CD4-positive, alpha-beta T cell treated with Interleukin-17A for 1 hour (primary cell): Measurements from ENCODE around the gene CLPTM1L.

Source experiments
- DNase-seq: peaks from one replicate; pipeline ENCODE4 v3.0.0-alpha.2; 2020

CLPTM1L gene, protein sequence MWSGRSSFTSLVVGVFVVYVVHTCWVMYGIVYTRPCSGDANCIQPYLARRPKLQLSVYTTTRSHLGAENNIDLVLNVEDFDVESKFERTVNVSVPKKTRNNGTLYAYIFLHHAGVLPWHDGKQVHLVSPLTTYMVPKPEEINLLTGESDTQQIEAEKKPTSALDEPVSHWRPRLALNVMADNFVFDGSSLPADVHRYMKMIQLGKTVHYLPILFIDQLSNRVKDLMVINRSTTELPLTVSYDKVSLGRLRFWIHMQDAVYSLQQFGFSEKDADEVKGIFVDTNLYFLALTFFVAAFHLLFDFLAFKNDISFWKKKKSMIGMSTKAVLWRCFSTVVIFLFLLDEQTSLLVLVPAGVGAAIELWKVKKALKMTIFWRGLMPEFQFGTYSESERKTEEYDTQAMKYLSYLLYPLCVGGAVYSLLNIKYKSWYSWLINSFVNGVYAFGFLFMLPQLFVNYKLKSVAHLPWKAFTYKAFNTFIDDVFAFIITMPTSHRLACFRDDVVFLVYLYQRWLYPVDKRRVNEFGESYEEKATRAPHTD

DNA sequence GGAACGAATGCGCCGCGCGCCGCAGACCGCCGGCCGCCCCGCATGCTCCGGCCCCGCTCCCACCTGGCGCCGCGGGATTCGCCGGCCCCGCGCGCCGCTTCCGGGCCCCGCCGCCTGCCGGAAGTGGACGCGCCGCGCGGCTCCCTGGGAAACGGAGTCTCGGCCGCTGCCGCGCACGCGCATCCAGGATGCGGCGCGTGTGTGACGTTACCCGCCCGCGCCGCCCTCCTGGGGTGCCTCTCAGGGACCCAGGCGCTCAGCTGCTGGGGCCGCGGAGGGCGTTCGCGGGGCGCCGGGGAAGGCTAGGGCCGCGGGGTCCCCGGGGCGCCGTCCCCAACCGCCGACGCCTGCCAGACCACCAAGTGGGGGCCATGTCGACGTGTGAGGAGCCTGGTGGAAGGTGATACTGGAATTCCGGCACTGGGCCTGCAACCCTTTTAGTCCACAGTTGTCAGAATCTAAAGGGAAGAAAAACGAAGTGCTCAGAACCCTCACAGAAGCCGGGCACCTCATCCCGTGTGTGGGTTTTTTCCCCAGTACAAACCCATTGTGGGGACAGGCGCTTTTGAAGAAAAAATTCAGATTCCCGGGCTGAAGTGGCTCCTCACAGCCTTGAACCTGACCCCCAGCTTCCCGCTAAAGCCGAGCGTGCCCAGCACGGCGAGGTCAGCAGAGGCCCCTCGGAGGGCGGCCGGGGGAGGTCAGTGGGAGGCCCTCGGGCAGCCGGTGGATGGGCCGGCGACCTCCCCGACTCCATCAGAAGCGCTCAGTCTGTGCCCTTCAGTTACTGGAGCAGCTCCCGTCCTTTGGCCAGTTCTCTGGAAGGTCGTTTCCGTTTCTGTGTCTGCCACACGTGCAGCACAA, at the start of gene CLPTM1L:
TSS of gene CLPTM1L (minus strand) at position 125 of the 864 bp plus-strand sequence. CDS start 258 bp downstream, outside the sequence.
- DNase-seq: peak; percentile 88

DNA sequence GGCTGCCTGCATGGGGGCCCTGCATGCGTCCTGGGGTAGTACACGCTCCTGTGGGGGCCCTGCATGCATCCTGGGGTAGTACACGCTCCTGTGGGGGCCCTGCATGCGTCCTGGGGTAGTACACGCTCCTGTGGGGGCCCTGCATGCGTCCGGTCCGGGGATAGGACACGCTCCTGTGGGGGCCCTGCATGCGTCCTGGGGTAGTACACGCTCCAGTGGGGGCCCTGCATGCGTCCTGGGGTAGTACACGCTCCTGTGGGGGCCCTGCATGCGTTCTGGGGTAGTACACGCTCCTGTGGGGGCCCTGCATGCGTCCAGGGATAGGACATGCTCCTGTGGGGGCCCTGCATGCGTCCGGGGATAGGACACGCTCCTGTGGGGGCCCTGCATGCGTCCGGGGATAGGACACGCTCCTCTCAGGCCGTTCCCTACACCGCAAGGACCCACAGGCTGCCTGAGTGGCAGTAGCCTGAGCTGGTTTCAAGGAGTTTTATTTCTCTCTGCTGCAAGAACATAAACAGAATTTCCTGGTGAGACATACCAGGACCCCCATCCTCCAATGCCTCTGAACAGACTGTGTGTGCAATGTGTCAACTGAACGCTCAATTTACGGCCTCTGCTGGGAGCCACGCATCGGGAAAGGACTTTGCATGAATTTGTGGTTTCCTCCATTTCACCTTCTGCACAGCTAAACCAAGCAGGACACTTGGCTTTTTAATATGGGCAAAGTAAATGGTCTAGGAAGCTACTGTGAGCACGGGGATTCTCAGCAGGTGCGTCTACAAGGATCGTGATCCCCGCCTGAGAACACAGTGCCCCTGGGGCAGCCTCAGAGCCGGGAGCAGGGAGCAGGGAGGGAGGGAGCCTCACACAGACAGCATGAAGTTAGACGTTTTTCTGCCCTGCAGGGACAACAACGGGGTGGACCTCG, 48.9 kb upstream of the CLPTM1L start:
- DNase-seq: no peak

DNA sequence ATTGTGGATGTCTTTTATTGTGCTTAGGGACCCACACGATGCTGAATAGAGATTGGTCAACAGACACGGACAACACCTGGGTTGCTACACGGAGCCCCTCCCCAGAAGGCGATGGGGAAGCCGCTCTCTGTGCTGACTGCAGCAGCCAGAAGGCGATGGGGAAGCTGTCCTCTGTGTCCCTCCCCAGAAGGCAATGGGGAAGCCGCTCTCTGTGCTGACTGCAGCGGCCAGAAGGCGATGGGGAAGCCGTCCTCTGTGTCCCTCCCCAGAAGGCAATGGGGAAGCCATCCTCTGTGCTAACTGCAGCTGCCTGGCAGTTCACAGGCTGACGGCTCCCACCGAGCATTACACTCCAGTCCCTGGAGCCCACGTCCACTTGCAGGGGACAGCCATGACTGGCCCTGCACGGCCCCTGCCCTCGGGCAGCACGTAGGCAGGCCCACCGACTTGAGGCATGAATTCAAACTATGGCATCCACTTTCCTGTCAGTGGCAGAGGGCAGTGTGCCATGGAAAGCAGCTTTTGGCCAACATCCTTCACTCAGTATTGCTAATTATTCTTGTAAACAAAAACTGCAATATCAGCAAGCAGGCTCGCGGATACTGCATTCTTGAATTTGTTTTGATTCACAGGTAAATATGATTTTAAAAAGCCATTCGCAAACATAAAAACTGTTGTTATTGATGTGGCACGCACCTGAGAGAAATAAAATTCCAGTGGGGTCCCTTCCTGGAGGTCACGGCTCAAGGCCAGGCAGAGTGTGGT, 48.1 kb upstream of the CLPTM1L start:
- DNase-seq: no peak

DNA sequence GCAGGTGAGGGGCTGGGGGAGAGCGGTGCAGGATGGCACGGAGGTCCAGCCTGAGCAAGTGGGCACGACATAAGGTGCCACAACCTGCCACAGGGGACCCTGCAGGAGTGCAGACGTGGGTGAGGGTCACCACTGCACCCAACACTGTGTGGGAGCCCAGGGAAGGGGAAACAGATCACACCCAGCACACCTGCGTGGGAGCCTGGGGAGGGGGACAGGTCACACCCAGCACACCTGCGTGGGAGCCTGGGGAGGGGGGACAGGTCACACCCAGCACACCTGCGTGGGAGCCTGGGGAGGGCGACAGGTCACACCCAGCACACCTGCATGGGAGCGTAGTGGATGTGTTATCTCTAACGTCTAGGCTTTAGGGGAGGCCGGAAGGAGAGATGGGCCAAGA, 47.4 kb upstream of the CLPTM1L start:
- DNase-seq: no peak

DNA sequence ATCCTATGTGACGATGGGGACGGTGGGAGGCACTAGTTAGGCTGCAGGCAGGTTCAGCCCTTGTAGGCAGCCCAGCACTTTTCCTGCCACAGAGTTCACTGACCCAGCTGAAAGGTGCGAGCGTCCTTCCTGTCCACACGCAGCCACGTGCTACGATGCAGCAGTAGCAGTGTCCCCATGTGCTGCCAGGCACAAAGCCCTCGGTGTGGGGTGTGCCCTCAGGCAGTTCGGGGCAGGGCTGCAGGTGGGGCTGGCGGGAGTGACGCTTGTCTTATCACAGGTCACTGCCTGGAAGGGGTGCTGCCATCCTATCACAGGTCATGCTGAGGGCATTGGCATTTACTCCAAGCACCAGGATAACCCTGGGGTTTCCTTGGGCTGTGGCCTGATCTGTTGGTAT, 46.8 kb upstream of the CLPTM1L start:
- DNase-seq: no peak

DNA sequence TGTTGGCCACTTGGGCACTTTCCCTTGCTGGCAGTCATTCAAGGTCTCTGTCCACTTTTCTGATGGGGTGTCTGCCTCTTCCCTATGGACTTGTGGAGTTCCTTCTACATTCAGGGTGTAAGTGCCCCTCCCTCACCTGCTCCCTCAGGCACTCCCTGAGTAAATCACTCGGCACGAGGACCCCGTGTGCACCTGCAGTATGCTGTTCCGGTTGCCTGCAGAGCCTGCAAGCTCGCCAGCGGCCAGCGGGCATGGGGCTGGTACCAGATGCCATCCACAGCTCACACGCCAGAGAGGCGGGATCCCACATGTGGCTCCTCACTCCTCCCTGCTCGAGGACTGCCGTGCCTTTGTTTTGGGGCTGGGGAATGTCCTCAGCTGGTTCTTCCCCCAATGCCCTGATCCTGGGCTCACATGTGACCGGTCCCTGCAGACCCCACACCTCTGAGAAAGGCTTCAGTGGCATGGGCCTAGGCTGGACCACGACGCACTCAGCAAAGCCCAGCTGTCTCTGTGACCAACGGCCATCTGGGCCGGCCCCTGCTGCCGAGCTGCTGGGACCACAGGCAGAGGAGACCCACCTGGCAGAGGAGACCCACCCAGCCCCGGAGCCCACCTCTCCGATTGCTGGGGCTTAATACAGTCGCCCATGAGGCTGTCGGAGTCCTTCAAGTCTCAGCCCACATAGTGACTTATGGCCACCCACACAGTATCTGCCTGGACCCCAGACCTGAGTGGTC, 46.1 kb upstream of the CLPTM1L start:
- DNase-seq: no peak

DNA sequence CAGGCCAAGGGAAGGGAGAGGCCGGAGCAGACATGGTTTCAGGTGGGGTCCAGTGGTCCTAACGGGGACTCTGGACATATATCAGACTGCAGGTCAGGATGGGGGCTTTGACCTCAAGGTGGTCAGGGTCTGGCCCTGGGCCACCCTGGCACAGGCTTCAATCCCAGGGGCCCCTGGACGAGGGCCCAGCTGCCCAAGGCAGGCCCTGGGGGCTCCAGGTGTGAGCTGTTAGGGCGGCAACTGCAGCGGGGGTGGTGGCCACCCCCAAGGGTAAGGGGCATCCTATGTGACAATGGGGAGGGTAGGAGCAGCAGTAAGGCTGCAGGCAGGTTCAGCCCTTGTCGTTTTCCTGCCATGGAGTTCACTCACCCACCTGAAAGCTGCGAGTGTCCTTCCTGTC, 45.4 kb upstream of the CLPTM1L start:
- DNase-seq: no peak

DNA sequence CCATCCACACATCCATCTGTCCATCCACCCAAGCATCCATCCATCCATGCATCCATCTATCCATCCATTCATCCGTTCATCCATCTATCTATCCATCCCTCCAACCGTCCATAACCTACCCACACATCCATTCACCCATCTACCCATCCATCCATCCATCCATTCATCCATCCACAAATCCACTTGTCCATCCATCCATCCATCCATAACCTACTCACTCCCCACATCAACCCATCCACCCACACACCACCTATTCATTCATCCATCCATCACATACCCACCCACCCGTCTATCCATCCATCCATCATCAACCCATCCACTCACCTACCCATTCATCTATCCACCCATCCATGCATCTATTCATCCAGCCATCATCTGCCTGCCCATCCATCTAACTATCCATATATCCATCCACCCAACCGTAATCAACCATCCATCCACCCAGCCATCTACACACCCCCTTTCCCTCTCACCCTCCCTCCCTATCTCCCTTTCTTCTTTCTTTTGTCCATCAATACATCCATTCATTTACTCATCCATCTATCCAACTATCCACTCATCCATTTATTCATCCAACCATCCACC, 43.6 kb upstream of the CLPTM1L start:
- no peak for DNase-seq

DNA sequence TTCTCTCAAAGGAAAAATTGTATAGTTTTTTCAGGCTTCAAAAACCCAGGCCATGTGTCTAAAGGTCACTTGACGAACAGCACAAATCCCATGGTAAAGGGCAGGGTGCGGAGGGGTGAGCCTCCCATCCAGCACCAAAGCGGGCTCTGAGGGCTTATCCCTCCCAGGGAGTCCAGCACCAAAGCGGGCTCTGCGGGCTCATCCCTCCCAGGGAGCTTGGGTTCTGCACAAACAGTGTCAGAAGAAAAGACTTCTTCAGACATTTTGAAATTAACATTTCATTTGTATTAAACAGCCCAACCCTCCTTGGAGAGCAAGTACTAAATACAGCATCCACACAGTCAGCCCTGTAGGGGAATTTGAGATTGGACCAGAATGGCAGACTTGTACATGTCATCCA, 43.0 kb upstream of the CLPTM1L start:
- DNase-seq: no peak

DNA sequence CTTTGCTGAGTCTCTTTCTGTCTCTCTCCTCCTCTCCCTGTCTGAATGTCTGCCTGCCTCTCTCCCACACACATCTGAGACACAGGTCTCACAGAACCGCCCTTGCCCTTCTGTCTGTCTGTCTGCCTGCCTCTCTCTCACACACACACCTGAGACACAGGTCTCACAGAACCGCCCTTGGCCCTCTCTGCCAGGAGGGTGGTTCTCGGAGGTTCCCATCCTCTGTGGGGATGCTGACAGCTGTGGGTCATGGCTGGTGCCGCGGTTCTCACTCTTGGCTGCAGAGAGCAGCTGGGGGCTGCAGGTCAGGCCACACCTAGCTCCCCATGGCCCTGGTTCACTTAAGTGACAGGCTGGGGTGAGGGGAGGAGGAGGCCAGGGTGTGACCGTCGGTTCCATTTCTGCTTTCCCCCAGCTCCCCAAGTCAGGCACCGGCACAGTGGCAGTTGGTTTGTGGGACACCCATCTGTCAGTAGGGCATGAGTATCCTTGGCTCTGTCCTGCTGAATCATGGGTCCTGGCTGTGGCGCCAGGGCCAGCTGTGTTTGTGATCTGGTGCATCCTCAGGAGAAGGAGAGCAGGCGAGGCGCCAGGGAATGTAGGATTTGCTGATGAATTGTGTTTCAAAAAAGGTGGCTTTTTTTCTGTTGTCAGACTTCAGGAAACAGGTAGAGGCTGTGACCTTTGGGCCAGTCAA, 42.3 kb upstream of the CLPTM1L start:
- DNase-seq: no peak

DNA sequence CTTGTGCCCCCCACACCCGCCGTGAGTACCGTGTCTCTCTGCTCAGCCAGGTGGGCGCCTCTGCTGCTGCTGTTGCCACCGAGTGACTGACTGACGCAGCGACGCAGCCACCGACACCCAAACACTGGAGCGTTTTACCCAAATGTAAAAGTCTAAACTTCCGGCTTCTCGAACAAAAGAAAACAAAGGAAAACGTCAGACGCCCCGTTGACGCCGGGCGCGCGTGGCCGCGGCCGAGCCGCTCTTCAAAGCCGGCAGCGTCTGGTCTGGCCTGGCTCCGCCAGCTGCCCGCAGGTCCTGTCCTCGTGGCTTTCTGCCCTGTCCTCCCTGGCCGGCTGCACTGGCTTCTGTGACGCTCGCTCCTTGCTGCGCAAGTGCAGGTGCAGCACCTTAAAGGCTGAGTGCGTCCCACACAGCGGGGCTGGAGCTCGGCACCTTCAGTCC, 41.4 kb upstream of the CLPTM1L start:
- DNase-seq: peak; percentile 83

DNA sequence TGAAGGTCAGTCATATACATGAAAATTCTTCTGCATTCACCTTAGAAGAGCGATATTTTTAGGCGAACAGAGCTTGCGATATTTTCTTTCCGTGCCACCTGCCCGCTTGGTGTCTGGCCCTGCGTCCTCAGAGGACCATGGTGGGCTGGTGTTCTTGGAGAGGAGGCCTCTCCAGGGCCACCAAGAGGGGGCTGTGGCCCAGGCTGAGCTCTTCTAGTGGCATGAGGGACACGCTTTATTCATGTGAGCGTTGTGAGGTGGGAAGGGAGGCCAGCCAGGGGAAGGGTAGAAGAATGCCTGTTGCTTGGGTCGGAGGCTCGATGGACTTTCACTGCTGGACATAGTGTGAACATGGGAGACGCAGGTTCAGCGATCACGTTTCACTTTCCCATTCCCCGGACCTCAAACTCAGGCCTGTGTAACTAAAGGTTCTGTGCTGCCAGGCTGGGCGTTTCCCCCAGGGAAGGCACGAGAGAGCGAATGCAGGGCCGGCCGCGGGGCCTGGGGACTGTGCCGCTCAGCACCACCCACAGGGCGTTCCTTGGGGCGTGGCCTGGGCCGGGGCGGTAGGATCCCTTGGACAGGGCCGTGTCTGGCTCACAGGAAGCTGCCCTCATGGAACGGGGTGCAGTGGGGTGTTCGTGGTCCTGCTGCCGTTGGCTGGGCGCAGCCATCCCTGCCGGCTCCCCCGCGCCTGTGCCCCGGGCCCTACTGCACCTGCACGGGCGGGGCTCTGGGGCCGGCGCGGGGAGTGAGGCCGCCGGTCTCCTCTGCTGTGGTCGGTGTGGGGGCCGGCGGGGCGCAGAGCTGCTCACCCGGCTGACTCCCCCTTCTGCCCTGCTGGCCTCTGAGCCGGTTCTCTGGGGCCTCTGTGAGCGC, 40.7 kb upstream of the CLPTM1L start:
- DNase-seq: peak; percentile 87

DNA sequence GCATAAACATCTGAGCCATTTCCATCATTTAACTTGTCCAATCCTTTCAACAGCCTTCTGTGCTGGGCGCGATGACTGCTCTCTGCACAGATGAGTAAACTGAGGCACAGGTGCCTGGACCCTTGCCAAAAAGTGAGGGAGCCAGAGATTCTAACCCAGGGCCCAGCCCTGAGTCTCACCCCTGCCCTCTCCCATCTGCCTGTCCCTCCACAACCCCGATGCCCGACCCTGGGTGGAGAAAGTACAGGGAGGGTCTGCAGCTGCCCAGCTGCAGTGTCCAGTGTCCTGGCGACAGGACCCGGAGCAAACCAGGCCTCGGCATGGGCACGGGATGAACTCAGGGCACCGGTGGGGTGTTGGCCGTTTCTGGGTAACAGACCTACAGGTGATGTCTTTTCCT, 39.6 kb upstream of the CLPTM1L start:
- DNase-seq: no peak

DNA sequence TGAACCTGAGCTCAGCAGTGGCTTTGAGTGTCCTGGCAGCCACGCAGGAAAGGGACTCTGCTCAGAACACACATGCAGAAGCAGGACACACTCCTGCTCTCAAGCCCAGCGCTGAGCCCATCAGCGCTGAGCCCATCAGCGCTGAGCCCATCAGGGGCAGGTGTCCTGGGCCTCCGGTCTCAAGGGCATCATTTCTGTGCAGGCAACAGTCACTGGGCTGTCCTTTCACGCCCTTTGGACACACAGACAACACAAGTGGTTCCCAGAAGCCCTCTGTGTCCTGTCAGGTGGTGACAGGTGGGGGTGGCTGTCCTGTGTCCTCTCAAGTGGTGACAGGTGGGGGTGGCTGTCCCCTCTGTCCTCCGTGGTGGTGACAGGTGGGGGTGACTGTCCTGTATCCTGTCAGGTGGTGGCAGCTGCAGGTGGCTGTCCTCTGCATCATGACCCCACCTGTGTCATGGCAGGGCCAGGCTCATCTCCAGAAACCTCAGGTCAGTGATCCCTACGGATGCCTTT, 39.0 kb upstream of the CLPTM1L start:
- no peak for DNase-seq

DNA sequence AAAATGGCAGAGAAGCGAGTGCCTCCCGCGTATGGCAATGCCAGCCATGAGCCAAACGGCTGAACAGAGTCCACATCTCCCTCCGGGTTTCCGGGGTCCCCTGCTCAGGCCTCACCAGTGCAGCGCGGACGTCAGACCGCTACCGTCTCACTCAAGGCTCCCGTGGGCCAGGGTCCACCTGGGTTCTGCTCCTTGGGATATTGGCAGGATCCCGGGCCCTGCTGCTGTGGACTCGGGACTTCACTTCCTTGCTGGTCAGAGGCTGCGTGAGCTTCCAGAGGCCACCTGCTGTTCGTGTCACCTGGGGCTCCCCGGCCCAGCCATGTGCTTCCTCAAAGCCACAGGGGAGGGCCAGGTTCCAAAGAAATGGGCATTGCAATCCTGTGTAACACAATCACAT, 38.4 kb upstream of the CLPTM1L start:
- no peak for DNase-seq

DNA sequence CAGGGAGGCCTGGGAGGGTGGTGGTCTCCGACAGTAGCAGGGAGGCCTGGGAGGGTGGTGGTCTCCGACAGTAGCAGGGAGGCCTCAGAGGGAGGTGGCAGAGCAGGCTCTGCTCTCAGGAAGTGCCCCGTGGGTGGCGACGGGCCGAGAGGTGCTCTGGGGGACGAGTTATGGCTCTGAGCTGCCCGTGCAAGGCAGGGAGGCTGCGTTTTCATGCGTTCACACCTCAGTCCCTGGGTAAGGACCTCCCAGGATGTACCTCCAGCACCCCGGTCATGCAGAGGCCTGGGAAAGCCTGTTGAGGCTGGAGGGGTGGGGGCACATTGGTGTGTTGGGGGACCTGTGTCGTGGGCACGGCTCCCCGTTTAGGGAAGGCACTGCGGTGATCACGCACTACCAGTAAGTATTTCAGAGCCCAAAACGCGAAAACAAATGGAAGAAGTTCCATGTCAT, 37.4 kb upstream of the CLPTM1L start:
- DNase-seq: no peak

DNA sequence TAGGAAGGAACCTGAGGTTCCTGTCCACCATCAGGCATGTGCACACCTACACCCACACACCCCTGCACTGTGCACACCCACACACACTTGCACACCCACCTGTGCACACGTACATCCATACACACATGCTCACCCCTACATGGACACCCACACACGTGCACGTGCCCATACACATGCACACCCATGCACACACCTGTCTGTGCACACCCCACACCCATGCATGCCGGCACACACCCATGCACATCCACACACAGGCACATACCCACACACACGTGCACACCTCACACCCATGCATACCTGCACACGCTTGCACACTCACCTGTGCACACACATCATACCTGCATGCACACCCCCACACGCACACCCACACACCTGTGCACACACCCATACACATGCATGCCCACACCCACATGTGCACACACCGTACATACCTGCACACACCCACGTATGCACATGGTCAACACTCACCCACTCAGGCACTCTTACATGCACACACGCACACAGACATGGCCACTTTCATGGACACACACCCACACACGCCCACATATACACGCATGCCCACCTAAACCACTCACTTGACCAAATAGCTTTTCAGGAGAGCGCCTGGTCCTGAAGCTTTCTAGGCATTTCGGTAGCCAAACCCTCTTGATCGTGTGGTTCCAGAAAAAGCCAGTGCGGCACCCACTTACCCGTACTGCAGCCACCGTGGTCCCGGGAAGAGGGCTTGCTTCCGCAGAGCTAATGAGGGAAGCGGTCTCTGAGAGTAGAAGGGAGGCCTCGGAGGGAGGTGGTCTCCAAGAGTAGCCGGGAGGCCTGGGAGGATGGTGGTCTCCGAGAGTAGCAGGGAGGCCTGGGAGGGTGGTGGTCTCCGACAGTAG, 36.7 kb upstream of the CLPTM1L start:
- DNase-seq: no peak

DNA sequence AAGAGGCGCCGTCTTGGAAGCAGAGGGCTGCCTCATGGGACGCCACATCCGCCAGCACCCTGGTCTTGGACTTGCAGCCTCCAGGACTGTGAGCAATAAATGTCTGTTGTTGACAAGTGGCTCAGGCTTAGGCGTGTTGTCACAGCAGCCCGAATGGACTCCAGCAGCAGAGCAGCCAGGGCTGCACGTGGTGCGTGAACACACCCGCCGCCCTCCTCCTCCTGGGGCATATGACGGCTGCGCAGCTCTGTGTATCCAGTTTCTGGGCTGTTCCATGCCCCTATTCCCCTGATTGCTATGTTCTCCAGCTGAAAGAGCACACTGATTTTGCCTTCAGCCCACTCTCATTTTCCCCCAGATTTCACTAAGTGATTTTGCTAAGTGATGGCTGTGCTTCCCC, 36.0 kb upstream of the CLPTM1L start:
- DNase-seq: no peak
